ENCODE data around the gene ZSCAN29.

Gene ZSCAN29

GRCh38 chr15:43347114-43347513 is 23.7 kb downstream of the ZSCAN29 start:
- DNase-seq = no peak

- no peak for DNase-seq
These were observed 24.5 kb downstream of the ZSCAN29 start for GRCh38 chr15:43346305-43346704.

GRCh38 chr15:43330780-43331087 is 40.1 kb downstream of the ZSCAN29 start:
- no peak for DNase-seq

GRCh38 chr15:43329960-43330779 is 40.7 kb downstream of the ZSCAN29 start, which contains the start of gene LCMT2:
LCMT2 (minus strand) TSS chr15:43330573; CDS start chr15:43330489, 84 bp downstream.
- peak; percentile 86 for DNase-seq

GRCh38 chr15:43329217-43329959 is 41.5 kb downstream of the ZSCAN29 start:
- DNase-seq = no peak

GRCh38 chr15:43325039-43325684 is 45.7 kb downstream of the ZSCAN29 start:
- DNase-seq = no peak

- DNase-seq = no peak
These were observed 51.7 kb downstream of the ZSCAN29 start for GRCh38 chr15:43318990-43319771.

- no peak for DNase-seq
These were observed 53.2 kb downstream of the ZSCAN29 start for GRCh38 chr15:43317566-43318184.

GRCh38 chr15:43316971-43317346 is 53.9 kb downstream of the ZSCAN29 start:
- no peak for DNase-seq

GRCh38 chr15:43316016-43316970 is 54.5 kb downstream of the ZSCAN29 start:
- DNase-seq = no peak

GRCh38 chr15:43314171-43314570 is 56.7 kb downstream of the ZSCAN29 start:
- no peak for DNase-seq

- no peak for DNase-seq
These were observed 58.5 kb downstream of the ZSCAN29 start for GRCh38 chr15:43312378-43312777.

Data from effector CD4-positive, alpha-beta T cell (primary cell).